NT2/D1 (cell line): ENCODE data around the gene SERPINB6.

ENCODE experiments used
- DNase-seq: peaks from one replicate; pipeline ENCODE4 v3.0.0-alpha.2; 2011; ENCODE audit warnings: low read depth, low spot score
- H3K27me3 ChIP-seq: 2 replicates; pipeline ENCODE4 v1.6.0; 2011; ENCODE audit warnings: mild to moderate bottlenecking; ENCODE audit not compliant: insufficient read length, insufficient read depth
- H3K36me3 ChIP-seq: 2 replicates; pipeline ENCODE4 v1.6.1; 2011; ENCODE audit warnings: mild to moderate bottlenecking, low read length, mixed read lengths; ENCODE audit not compliant: insufficient read depth, insufficient read length
- H3K4me1 ChIP-seq: 2 replicates; pipeline ENCODE4 v1.5.1; 2011; ENCODE audit not compliant: insufficient read depth, insufficient read length
- H3K4me3 ChIP-seq: 2 replicates; pipeline ENCODE4 v1.5.1; 2011; ENCODE audit warnings: low read depth; ENCODE audit not compliant: insufficient read length
- H3K9ac ChIP-seq: 2 replicates; pipeline ENCODE4 v1.6.0; 2011; ENCODE audit warnings: low read depth; ENCODE audit not compliant: insufficient read length
- H3K9me3 ChIP-seq: 2 replicates; pipeline ENCODE4 v1.5.1; 2011; ENCODE audit warnings: mild to moderate bottlenecking, low read length; ENCODE audit not compliant: insufficient read depth
- SUZ12 ChIP-seq: IDR thresholded peaks from 2 replicates; pipeline ENCODE4 v1.6.1; 2011; ENCODE audit not compliant: insufficient read length, insufficient read depth; ENCODE audit errors: extremely low read depth
- YY1 ChIP-seq: IDR thresholded peaks from 2 replicates; pipeline ENCODE4 v1.6.1; 2011; ENCODE audit not compliant: insufficient read length, insufficient read depth
- ZNF274 ChIP-seq: IDR thresholded peaks from 2 replicates; pipeline ENCODE4 v1.6.1; 2011; ENCODE audit warnings: mild to moderate bottlenecking, low read depth, low read length

The SERPINB6 gene

DNA sequence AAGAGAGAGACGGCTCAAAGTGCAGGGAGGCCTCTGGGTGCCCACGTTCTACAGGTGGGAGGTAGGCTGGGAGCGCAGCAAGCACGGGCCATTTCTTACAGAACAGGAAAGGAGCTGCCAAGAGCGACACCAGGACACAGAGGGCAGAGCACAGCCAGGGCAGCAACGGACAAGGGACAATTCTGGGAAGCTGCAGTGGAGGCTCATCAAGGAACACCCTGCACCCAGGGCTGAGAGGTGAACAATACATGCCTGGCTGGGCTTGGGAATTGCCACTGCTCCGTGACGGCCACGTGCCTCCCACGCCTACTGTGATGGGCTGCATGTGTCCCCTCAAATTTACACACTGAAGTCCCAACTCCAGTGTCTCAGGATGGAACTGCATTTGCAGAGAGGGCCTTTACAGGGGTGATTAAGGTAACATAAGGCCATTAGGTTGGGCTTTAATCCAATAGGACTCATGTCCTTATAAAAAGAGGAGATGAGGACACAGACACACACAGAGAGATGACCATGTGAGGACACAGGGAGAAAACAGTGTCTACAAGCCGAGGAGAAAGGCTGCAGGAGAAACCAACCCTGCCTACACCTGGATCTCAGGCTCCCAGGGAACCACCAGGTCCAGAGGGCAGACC lies 13.6 kb downstream of the SERPINB6 start:
- TF ChIP-seq ZNF274, result no peak
- TF ChIP-seq SUZ12, result no peak
- no peak for TF ChIP-seq YY1
- Histone ChIP-seq H3K9ac (no peak overlapping the region), H3K4me1 (peaks cover 15% of the 10 kb centered on the region), H3K4me3 (no peak overlapping the region), H3K27me3 (no peaks in the 10 kb centered on the region), H3K36me3 (peaks cover 24% of the 10 kb centered on the region), H3K9me3 (no peaks in the 10 kb centered on the region)
- DNase-seq, result no peak

DNA sequence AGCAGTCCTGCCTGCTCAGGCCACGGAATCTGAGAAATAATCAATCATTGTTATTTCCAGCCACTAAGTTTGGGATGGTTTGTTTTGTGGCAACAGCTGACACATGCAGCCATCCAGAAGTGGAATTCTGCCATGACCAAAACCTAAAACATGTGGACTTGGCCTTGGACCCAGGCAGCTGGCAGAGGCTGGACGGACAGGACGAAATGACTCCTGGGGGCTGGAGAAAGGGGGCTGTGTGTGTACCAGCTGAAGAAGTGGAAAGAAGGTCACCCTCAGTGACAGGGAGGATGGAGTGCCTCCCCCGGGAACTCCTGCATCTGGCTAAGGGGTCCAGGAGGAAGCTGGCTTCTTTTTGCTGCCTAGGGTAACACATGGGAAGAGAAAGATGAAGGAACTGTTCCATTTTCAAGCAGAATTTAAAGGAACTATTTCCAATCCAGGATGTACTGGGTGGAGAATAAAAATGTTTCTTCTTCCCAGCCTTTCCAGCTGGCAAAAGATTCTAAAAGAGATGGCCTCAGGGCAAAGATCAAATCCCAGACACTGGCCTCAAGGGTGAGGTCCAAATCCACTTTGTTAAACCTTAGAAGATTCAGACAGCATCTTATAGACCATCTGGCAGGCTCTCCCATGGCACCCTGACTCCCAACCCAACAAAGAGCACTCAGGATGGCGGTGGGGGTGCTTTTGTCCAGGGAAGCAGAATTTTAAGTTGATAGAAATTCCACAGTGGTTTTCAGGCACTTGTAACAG lies 14.3 kb downstream of the SERPINB6 start:
- Histone ChIP-seq H3K9me3 (no peaks in the 10 kb centered on the region), H3K9ac (no peak overlapping the region), H3K36me3 (peaks cover 28% of the 10 kb centered on the region), H3K4me3 (no peak overlapping the region), H3K4me1 (peaks cover 15% of the 10 kb centered on the region), H3K27me3 (no peaks in the 10 kb centered on the region)
- no peak for DNase-seq
- no peak for TF ChIP-seq SUZ12
- TF ChIP-seq ZNF274, result no peak
- no peak for TF ChIP-seq YY1

DNA sequence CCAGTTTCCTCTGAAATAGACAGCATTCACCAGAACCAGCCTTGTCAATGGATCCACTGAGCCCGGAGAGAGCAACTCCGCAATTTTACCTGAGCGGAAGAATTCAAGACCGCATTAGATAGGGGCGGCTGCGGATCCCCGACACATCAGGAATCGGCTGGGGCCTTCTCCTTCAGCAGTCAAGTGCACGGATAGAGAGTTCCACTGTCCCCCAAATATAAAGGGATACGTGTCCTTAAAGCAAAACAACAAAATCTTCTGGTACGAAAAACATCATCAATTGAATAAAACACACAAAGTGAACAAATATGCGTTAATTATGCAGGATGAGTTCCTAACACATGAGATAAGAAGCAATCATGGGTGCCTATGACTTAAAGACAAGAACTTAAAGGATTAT lies 18.3 kb downstream of the SERPINB6 start:
- H3K9ac ChIP-seq, result no peak overlapping the region
- H3K4me1 ChIP-seq, result no peaks in the 10 kb centered on the region
- no peaks in the 10 kb centered on the region for H3K9me3 ChIP-seq
- DNase-seq, result no peak
- H3K36me3 ChIP-seq, result peaks cover 30% of the 10 kb centered on the region
- H3K27me3 ChIP-seq, result no peaks in the 10 kb centered on the region
- H3K4me3 ChIP-seq, result no peak overlapping the region
- TF ChIP-seq YY1 (no peak), ZNF274 (no peak), SUZ12 (no peak)

DNA sequence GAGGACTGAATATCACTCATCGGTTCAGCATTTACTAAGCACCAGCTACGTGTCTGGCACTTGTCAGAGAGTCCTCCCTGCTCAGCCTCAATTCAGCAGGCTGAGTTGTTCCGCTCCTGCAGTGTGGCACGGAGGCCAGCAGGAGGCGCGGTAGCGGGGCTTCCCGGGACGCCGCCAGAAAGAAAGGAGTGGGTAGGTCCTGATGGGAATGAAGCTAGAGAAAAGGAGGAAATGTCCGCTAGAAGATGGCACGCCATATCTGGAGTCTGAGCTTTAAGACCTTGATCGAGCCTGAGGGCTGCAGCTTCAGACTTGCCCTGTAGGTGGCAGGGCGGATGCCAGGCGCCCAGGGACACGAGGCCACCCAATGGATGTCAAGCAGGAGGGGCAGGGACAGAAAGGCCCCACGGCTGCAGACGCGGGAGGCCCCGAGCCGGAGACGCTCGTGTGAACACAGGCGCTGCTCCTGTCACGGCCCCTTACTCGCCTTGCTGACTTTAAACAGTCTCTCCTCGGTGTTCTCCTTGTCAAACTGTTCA lies 18.7 kb downstream of the SERPINB6 start:
- Histone ChIP-seq H3K9ac (no peak overlapping the region), H3K27me3 (no peaks in the 10 kb centered on the region), H3K36me3 (peaks cover 32% of the 10 kb centered on the region), H3K9me3 (no peaks in the 10 kb centered on the region), H3K4me3 (no peak overlapping the region), H3K4me1 (no peaks in the 10 kb centered on the region)
- TF ChIP-seq SUZ12, result no peak
- no peak for TF ChIP-seq ZNF274
- no peak for TF ChIP-seq YY1
- no peak for DNase-seq

DNA sequence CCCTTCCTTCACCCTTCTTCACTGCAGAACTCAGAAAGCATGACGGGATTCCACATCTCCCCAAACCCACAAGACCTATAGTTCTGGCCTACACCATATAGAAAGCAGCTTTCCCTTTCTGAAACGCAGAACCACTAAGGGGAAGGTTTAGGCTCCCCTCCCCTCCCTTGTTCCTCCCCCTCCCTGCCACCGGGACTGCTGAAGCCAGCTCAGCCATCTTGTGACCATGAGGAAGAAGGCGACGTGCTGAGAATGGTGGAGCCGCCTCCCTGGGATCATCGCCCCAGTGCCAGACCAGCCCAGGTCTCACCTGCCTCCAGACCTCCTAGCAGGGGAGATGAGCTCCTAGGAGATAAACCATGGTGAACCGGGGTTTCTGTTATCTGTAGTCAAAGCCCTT lies 19.6 kb downstream of the SERPINB6 start:
- Histone ChIP-seq H3K4me1 (no peaks in the 10 kb centered on the region), H3K9me3 (no peaks in the 10 kb centered on the region), H3K27me3 (no peaks in the 10 kb centered on the region), H3K9ac (no peak overlapping the region), H3K36me3 (peaks cover 34% of the 10 kb centered on the region), H3K4me3 (no peak overlapping the region)
- TF ChIP-seq YY1 (no peak), ZNF274 (no peak), SUZ12 (no peak)
- no peak for DNase-seq

DNA sequence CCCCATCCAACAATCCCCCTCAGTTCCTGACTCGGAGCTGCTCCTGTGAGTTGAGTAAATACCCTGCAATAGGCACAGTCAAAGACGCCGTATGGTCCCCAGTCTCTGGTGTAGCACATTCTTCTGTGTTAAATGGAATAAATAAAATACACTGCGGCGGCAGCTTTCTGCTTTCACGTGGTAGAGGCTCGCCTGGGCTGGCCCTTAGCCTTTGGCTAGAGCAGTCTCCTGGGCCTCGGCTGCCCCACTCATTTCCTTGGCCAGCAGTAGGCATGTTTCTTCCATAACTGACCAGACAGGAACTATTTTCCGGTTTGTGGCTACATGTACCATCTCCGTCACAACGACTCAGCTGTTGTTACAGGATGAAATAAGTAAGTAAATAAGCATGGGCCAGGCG lies 20.7 kb downstream of the SERPINB6 start:
- Histone ChIP-seq H3K4me3 (no peak overlapping the region), H3K36me3 (peaks cover 30% of the 10 kb centered on the region), H3K27me3 (no peaks in the 10 kb centered on the region), H3K9me3 (no peaks in the 10 kb centered on the region), H3K4me1 (no peaks in the 10 kb centered on the region), H3K9ac (no peak overlapping the region)
- TF ChIP-seq ZNF274, result no peak
- no peak for TF ChIP-seq SUZ12
- no peak for TF ChIP-seq YY1
- no peak for DNase-seq

DNA sequence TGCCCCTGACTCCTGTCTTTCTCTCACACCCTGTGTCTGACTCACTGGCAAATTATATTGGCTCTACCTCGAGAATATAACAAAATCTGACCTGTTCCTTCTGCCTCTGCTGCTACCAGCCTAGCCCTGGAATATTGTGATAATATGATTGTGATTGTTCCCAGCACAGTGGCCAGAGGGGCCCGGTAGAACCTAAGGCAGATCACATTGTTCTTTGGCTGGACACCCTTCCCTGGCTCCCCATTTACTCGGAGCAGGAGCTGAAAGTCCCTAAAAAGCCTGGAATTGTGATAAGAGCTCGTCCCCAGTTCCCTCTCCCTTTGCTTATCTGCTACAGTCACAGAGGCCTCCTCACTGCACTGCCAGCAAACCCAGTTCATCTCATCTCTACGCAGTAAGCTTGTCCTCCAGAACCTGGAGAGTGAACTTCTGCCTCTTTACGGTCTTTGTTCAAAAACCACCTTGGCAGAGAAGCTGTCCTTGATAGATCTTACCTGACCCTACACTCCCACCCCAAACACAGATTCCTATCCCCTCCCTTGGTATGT lies 21.8 kb downstream of the SERPINB6 start:
- H3K9me3 ChIP-seq, result no peaks in the 10 kb centered on the region
- no peak overlapping the region for H3K4me3 ChIP-seq
- H3K9ac ChIP-seq, result no peak overlapping the region
- no peak for TF ChIP-seq SUZ12
- no peak for TF ChIP-seq YY1
- TF ChIP-seq ZNF274, result no peak
- no peaks in the 10 kb centered on the region for H3K4me1 ChIP-seq
- H3K36me3 ChIP-seq, result peaks cover 25% of the 10 kb centered on the region
- DNase-seq, result no peak
- H3K27me3 ChIP-seq, result no peaks in the 10 kb centered on the region
